CD14-positive monocyte (primary cell): Measurements from ENCODE around the gene PNMA1. TPM values are rescaled to one million over a fixed set of nuclear protein-coding genes. Genes with fewer than 3 reads are reported as not detected.

Experiments used
- DNase-seq, 3 donors: peaks; one replicate each; pipeline ENCODE4 v3.0.0-alpha.2; 2011 to 2022
- H2AFZ ChIP-seq: 2 replicates; pipeline ENCODE4 v1.6.0; 2012; ENCODE audit warnings: mild to moderate bottlenecking, low read depth, low read length, inconsistent platforms; ENCODE audit not compliant: insufficient read depth, poor library complexity, severe bottlenecking
- H3K27ac ChIP-seq, 2 donors: 1 replicate in 1 of 2; 2 replicates in 1 of 2; pipeline ENCODE4 v1.5.1; 2012 to 2013; ENCODE audit warnings: low read length in 2 of 2, control low read depth in 1 of 2, inconsistent platforms in 1 of 2, low read depth in 1 of 2, mild to moderate bottlenecking in 1 of 2
- H3K27me3 ChIP-seq, 2 donors: one replicate each; pipeline versions ENCODE4 v1.6.0 to v1.6.1; 2011 to 2013; ENCODE audit warnings: low read length in 2 of 2; ENCODE audit not compliant: control insufficient read depth in 2 of 2, insufficient read depth in 2 of 2
- H3K36me3 ChIP-seq, 2 donors: replicated peaks in 1 of 2; 1 replicate in 1 of 2; 2 replicates in 1 of 2; pipeline versions ENCODE4 v1.5.1 to v1.6.1; 2012 to 2013; ENCODE audit warnings: low read length in 2 of 2, control low read depth in 1 of 2, inconsistent platforms in 1 of 2, mild to moderate bottlenecking in 1 of 2; ENCODE audit not compliant: insufficient read depth in 2 of 2, control insufficient read depth in 1 of 2
- H3K4me1 ChIP-seq, 2 donors: 1 replicate in 1 of 2; 2 replicates in 1 of 2; pipeline versions ENCODE4 v1.5.1 to v1.6.1; 2012 to 2013; ENCODE audit warnings: low read length in 2 of 2, control low read depth in 1 of 2, inconsistent platforms in 1 of 2, mild to moderate bottlenecking in 1 of 2, moderate library complexity in 1 of 2; ENCODE audit not compliant: insufficient read depth in 2 of 2, control insufficient read depth in 1 of 2
- H3K4me2 ChIP-seq: replicated peaks from 2 replicates; pipeline ENCODE3; 2012; ENCODE audit warnings: low read length, moderate library complexity, mild to moderate bottlenecking; ENCODE audit not compliant: poor library complexity, severe bottlenecking; ENCODE audit errors: extremely low read depth
- H3K4me3 ChIP-seq, 3 experiments: fragments of 200-600 bp in 1 of 3; sonication (generic) in 1 of 3; replicated peaks in 1 of 3; 1 replicate in 2 of 3; 2 replicates in 1 of 3; pipeline ENCODE4 v1.5.1; 2011 to 2013; ENCODE audit warnings: low read length in 3 of 3, mild to moderate bottlenecking in 3 of 3, control low read depth in 2 of 3, low read depth in 2 of 3, inconsistent platforms in 1 of 3, moderate library complexity in 1 of 3
- H3K79me2 ChIP-seq: 2 replicates; pipeline ENCODE4 v1.6.0; 2012; ENCODE audit warnings: mild to moderate bottlenecking, control low read depth, inconsistent platforms, low read length, moderate library complexity; ENCODE audit not compliant: insufficient read depth
- H3K9ac ChIP-seq: 2 replicates; pipeline ENCODE4 v1.6.0; 2017; ENCODE audit warnings: low read length, mild to moderate bottlenecking; ENCODE audit not compliant: insufficient read depth, poor library complexity, severe bottlenecking
- H3K9me3 ChIP-seq, 2 donors: replicated peaks in 1 of 2; 1 replicate in 1 of 2; 2 replicates in 1 of 2; pipeline versions ENCODE4 v1.5.1 to v1.6.1; 2012 to 2013; ENCODE audit warnings: low read length in 2 of 2, control low read depth in 1 of 2; ENCODE audit not compliant: control insufficient read depth in 1 of 2, insufficient read depth in 1 of 2
- H4K20me1 ChIP-seq: 2 replicates; pipeline ENCODE4 v1.6.0; 2012; ENCODE audit warnings: mild to moderate bottlenecking, low read length, control low read depth, moderate library complexity; ENCODE audit not compliant: insufficient read depth
- H3K27ac Mint-ChIP-seq, 7 donors: one replicate each; pipeline ENCODE4 v1.8.0; 2020; ENCODE audit warnings: mild to moderate bottlenecking in 7 of 7, mixed read lengths in 7 of 7, moderate library complexity in 6 of 7, inconsistent platforms in 2 of 7
- H3K27me3 Mint-ChIP-seq, 3 donors: one replicate each; pipeline ENCODE4 v1.8.0; 2021 to 2022; ENCODE audit warnings: low read depth in 3 of 3, mild to moderate bottlenecking in 3 of 3, mixed read lengths in 3 of 3, moderate library complexity in 3 of 3, inconsistent platforms in 1 of 3
- H3K36me3 Mint-ChIP-seq, 2 donors: one replicate each; pipeline ENCODE4 v1.8.0; 2020; ENCODE audit warnings: mixed read lengths in 2 of 2, inconsistent platforms in 1 of 2, mild to moderate bottlenecking in 1 of 2
- H3K4me1 Mint-ChIP-seq: one replicate; pipeline ENCODE4 v1.8.0; 2020; ENCODE audit warnings: mild to moderate bottlenecking, mixed read lengths
- H3K4me3 Mint-ChIP-seq, 2 donors: one replicate each; pipeline ENCODE4 v1.8.0; 2020; ENCODE audit warnings: mild to moderate bottlenecking in 2 of 2, mixed read lengths in 2 of 2, moderate library complexity in 1 of 2
- H3K9me3 Mint-ChIP-seq, 7 donors: one replicate each; pipeline ENCODE4 v1.8.0; 2020 to 2022; ENCODE audit warnings: mixed read lengths in 7 of 7, mild to moderate bottlenecking in 6 of 7, moderate library complexity in 6 of 7, inconsistent platforms in 2 of 7
- WGBS: methylation state at CpG from one replicate; pipeline ENCODE4 v1.1.5; 2013; ENCODE audit warnings: missing lambda C conversion rate; ENCODE audit not compliant: insufficient coverage; 5-methylcytosine and 5-hydroxymethylcytosine counted together
- intact Hi-C, 2 donors: fragments of 100-400 bp; cut with micrococcal nuclease; formaldehyde crosslinking; loops; one replicate each; pipeline versions ENCODE4 v1.15.0 to v1.15.1; 2023
- polyA plus RNA-seq, 3 donors: library from polyadenylated mRNA; depleted of rRNA in 1 of 3; unstranded in 2 of 3; stranded (reverse) in 1 of 3; fragments of 300-500 nt in 2 of 3; fragments of >200 nt in 1 of 3; fragmentation: Illumina TruSeq in 2 of 3; gene quantifications; 1 replicate in 2 of 3; 2 replicates in 1 of 3; pipeline ENCODE4 v1.2.3, GENCODE V29; 2012 to 2021
- TF ChIP-seq, protein P1 (sequence below): fragments of 200-600 bp; IDR thresholded peaks from one replicate; pipeline ENCODE4 v1.8.0; 2022; ENCODE audit warnings: antibody characterized with exemption, mild to moderate bottlenecking

PNMA1 gene
- polyA plus RNA-seq, 3 donors: 2.4 to 6.4 (median 4.4) TPM

GRCh38 chr14:73752297-73752992, 38.3 kb upstream of the PNMA1 start:
- Histone ChIP-seq H3K9ac (peak overlapping the region; percentile 77), H3K4me2 (peak overlapping the region; percentile 82), H3K36me3 (no peaks in the 10 kb centered on the region), H3K27ac (peak overlapping the region; percentile 90 to 98), H4K20me1 (peaks cover 100% of the 10 kb centered on the region), H3K4me1 (peaks cover 83 to 96% of the 10 kb centered on the region in 2 donors), H3K9me3 (no peaks in the 10 kb centered on the region), H3K27me3 (no peaks in the 10 kb centered on the region), H3K79me2 (peaks cover 99% of the 10 kb centered on the region), H2AFZ (no peak overlapping the region), H3K4me3 (peak overlapping the region in 1 of 3 experiments; percentile 69)
- Mint-ChIP-seq H3K36me3 (peaks cover 18 to 22% of the 10 kb centered on the region in 2 donors), H3K9me3 (no peaks in the 10 kb centered on the region), H3K27ac (peak overlapping the region; percentile 91 to 97 (median 95)), H3K27me3 (peaks cover 0 to 2% (median 0%) of the 10 kb centered on the region in 3 donors), H3K4me1 (peaks cover 99% of the 10 kb centered on the region), H3K4me3 (peak overlapping the region; percentile 67 to 82)
- TF ChIP-seq, protein P1, sequence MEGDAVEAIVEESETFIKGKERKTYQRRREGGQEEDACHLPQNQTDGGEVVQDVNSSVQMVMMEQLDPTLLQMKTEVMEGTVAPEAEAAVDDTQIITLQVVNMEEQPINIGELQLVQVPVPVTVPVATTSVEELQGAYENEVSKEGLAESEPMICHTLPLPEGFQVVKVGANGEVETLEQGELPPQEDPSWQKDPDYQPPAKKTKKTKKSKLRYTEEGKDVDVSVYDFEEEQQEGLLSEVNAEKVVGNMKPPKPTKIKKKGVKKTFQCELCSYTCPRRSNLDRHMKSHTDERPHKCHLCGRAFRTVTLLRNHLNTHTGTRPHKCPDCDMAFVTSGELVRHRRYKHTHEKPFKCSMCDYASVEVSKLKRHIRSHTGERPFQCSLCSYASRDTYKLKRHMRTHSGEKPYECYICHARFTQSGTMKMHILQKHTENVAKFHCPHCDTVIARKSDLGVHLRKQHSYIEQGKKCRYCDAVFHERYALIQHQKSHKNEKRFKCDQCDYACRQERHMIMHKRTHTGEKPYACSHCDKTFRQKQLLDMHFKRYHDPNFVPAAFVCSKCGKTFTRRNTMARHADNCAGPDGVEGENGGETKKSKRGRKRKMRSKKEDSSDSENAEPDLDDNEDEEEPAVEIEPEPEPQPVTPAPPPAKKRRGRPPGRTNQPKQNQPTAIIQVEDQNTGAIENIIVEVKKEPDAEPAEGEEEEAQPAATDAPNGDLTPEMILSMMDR: peak; percentile 42
- intact Hi-C loops: loop anchor here in 1 of 2 donors (5.0 kb wide), 1 partner anchor 75 kb away; no protein-coding TSS in a partner anchor
- WGBS: 41% methylated on average over 3 of the region's 7 CpGs
- DNase-seq: peak in 2 of 3 donors; percentile 45 to 63

GRCh38 chr14:73751157-73751691, 37.0 kb upstream of the PNMA1 start:
- H3K4me3 ChIP-seq: no peak overlapping the region
- peak overlapping the region; percentile 44 to 98 for H3K27ac ChIP-seq
- DNase-seq: peak in 2 of 3 donors; percentile 28 to 32
- H3K4me2 ChIP-seq: peak overlapping the region; percentile 82
- no peaks in the 10 kb centered on the region for H3K27me3 ChIP-seq
- Mint-ChIP-seq H3K4me3 (peak overlapping the region in 1 of 2 donors; percentile 53), H3K36me3 (peaks cover 13 to 20% of the 10 kb centered on the region in 2 donors), H3K27me3 (peaks cover 0 to 2% (median 0%) of the 10 kb centered on the region in 3 donors), H3K27ac (peak overlapping the region; percentile 84 to 97 (median 91)), H3K4me1 (peaks cover 99% of the 10 kb centered on the region), H3K9me3 (no peaks in the 10 kb centered on the region)
- peaks cover 0 to 6% of the 10 kb centered on the region in 2 donors for H3K36me3 ChIP-seq
- WGBS: 0% methylated on average over 1 of the region's 7 CpGs
- intact Hi-C loops: loop anchor here in 1 of 2 donors (5.0 kb wide), 1 partner anchor 76 kb away; no protein-coding TSS in a partner anchor
- H3K4me1 ChIP-seq: peaks cover 83 to 96% of the 10 kb centered on the region in 2 donors
- peaks cover 100% of the 10 kb centered on the region for H4K20me1 ChIP-seq
- TF ChIP-seq, protein P1: no peak
- no peak overlapping the region for H2AFZ ChIP-seq
- H3K9me3 ChIP-seq: no peaks in the 10 kb centered on the region
- no peak overlapping the region for H3K9ac ChIP-seq
- H3K79me2 ChIP-seq: peaks cover 99% of the 10 kb centered on the region
